Liver (tissue), 3 donors: ENCODE results near the gene CABP5.

Experiments
- EGR1 ChIP-seq, 2 donors: IDR thresholded peaks; 2 replicates each; pipeline ENCODE4 v1.6.1; 2016 to 2018; ENCODE audit warnings: antibody characterized with exemption in 2 of 2, low read depth in 2 of 2
- FOXA1 ChIP-seq: IDR thresholded peaks from 2 replicates; pipeline ENCODE4 v1.6.1; 2016; ENCODE audit warnings: antibody characterized with exemption
- GABPA ChIP-seq, 2 donors: IDR thresholded peaks in 1 of 2; conservative IDR thresholded peaks in 1 of 2; 2 replicates each; pipeline ENCODE4 v1.6.1; 2016; ENCODE audit warnings: antibody characterized with exemption in 2 of 2, mild to moderate bottlenecking in 1 of 2, moderate library complexity in 1 of 2
- HNF4G ChIP-seq: IDR thresholded peaks from 2 replicates; pipeline ENCODE4 v1.6.1; 2016; ENCODE audit warnings: antibody characterized with exemption
- JUND ChIP-seq, 2 donors: IDR thresholded peaks; 2 replicates each; pipeline ENCODE4 v1.6.1; 2016; ENCODE audit warnings: antibody characterized with exemption in 2 of 2
- SP1 ChIP-seq: IDR thresholded peaks from 2 replicates; pipeline ENCODE4 v1.6.1; 2018; ENCODE audit warnings: antibody characterized with exemption, mild to moderate bottlenecking
- TAF1 ChIP-seq: conservative IDR thresholded peaks from 2 replicates; pipeline ENCODE4 v1.6.1; 2016; ENCODE audit warnings: antibody characterized with exemption, mild to moderate bottlenecking
- YY1 ChIP-seq: IDR thresholded peaks from 2 replicates; pipeline ENCODE4 v1.6.1; 2016; ENCODE audit warnings: antibody characterized with exemption, mild to moderate bottlenecking
- TF ChIP-seq, protein P1 (sequence below): fragments of 150-350 bp; IDR thresholded peaks from 2 replicates; pipeline ENCODE4 v1.5.1; 2017; ENCODE audit warnings: improper control_type of control experiment, low read depth, low read length; ENCODE audit not compliant: missing input control
- TF ChIP-seq, protein P2 (sequence below): IDR thresholded peaks from 2 replicates; pipeline ENCODE4 v1.6.1; 2016; ENCODE audit warnings: antibody characterized with exemption
- TF ChIP-seq, protein P3 (sequence below): IDR thresholded peaks from 2 replicates; pipeline ENCODE4 v1.6.1; 2016; ENCODE audit warnings: antibody characterized with exemption, mild to moderate bottlenecking
- TF ChIP-seq, protein P4 (sequence below): IDR thresholded peaks from 2 replicates; pipeline ENCODE4 v1.6.1; 2016; ENCODE audit warnings: antibody characterized with exemption
- TF ChIP-seq, protein P5 (sequence below): IDR thresholded peaks from 2 replicates; pipeline ENCODE4 v1.6.1; 2016; ENCODE audit warnings: antibody characterized with exemption
- donor health status: healthy.
- donor health status: healthy.

DNA sequence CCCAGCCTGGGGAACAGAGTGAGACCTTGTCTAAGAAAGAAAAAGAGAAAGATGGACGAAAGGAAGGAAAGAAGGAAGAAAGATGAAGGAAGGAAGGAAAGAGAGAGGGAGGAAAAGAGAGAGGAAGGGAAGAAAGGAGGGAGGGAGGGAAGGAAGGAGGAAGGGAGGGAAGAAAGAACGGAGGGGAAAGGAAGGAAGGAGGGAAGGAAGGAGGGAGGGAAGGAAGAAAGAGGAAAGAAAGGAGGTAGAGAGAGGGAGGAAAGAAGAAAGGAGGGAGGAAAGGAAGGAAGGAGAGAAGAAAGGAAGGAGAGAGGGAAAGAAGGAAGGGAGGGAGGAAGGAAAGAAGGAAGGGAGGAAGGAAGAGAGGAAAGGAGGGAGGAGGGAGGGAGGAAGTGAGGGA lies 20.9 kb downstream of the CABP5 start:
- TF ChIP-seq, protein P1, sequence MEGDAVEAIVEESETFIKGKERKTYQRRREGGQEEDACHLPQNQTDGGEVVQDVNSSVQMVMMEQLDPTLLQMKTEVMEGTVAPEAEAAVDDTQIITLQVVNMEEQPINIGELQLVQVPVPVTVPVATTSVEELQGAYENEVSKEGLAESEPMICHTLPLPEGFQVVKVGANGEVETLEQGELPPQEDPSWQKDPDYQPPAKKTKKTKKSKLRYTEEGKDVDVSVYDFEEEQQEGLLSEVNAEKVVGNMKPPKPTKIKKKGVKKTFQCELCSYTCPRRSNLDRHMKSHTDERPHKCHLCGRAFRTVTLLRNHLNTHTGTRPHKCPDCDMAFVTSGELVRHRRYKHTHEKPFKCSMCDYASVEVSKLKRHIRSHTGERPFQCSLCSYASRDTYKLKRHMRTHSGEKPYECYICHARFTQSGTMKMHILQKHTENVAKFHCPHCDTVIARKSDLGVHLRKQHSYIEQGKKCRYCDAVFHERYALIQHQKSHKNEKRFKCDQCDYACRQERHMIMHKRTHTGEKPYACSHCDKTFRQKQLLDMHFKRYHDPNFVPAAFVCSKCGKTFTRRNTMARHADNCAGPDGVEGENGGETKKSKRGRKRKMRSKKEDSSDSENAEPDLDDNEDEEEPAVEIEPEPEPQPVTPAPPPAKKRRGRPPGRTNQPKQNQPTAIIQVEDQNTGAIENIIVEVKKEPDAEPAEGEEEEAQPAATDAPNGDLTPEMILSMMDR, result no peak
- TF ChIP-seq HNF4G (no peak), TAF1 (no peak), YY1 (no peak), EGR1 (IDR thresholded peaks at IDR 0.05; ENCODE audit: low read depth in 2 of 2) (no peak), JUND (IDR thresholded peaks at IDR 0.05) (no peak), FOXA1 (no peak), SP1 (no peak), GABPA (IDR thresholded peaks at IDR 0.05 in 1 of 2, conservative IDR thresholded peaks at IDR 0.05 in 1 of 2) (no peak)
- TF ChIP-seq, protein P2, sequence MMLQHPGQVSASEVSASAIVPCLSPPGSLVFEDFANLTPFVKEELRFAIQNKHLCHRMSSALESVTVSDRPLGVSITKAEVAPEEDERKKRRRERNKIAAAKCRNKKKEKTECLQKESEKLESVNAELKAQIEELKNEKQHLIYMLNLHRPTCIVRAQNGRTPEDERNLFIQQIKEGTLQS, result no peak
- TF ChIP-seq, protein P3, sequence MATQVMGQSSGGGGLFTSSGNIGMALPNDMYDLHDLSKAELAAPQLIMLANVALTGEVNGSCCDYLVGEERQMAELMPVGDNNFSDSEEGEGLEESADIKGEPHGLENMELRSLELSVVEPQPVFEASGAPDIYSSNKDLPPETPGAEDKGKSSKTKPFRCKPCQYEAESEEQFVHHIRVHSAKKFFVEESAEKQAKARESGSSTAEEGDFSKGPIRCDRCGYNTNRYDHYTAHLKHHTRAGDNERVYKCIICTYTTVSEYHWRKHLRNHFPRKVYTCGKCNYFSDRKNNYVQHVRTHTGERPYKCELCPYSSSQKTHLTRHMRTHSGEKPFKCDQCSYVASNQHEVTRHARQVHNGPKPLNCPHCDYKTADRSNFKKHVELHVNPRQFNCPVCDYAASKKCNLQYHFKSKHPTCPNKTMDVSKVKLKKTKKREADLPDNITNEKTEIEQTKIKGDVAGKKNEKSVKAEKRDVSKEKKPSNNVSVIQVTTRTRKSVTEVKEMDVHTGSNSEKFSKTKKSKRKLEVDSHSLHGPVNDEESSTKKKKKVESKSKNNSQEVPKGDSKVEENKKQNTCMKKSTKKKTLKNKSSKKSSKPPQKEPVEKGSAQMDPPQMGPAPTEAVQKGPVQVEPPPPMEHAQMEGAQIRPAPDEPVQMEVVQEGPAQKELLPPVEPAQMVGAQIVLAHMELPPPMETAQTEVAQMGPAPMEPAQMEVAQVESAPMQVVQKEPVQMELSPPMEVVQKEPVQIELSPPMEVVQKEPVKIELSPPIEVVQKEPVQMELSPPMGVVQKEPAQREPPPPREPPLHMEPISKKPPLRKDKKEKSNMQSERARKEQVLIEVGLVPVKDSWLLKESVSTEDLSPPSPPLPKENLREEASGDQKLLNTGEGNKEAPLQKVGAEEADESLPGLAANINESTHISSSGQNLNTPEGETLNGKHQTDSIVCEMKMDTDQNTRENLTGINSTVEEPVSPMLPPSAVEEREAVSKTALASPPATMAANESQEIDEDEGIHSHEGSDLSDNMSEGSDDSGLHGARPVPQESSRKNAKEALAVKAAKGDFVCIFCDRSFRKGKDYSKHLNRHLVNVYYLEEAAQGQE, result no peak
- TF ChIP-seq, protein P4, sequence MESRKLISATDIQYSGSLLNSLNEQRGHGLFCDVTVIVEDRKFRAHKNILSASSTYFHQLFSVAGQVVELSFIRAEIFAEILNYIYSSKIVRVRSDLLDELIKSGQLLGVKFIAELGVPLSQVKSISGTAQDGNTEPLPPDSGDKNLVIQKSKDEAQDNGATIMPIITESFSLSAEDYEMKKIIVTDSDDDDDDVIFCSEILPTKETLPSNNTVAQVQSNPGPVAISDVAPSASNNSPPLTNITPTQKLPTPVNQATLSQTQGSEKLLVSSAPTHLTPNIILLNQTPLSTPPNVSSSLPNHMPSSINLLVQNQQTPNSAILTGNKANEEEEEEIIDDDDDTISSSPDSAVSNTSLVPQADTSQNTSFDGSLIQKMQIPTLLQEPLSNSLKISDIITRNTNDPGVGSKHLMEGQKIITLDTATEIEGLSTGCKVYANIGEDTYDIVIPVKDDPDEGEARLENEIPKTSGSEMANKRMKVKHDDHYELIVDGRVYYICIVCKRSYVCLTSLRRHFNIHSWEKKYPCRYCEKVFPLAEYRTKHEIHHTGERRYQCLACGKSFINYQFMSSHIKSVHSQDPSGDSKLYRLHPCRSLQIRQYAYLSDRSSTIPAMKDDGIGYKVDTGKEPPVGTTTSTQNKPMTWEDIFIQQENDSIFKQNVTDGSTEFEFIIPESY, result no peak
- TF ChIP-seq, protein P5, sequence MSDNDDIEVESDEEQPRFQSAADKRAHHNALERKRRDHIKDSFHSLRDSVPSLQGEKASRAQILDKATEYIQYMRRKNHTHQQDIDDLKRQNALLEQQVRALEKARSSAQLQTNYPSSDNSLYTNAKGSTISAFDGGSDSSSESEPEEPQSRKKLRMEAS, result no peak
